Tibial artery (tissue), 4 donors: ENCODE results near the gene TTLL11.

Source experiments
- DNase-seq, 2 donors: peaks; one replicate each; pipeline ENCODE4 v3.0.0-alpha.2; 2019
- H3K27ac ChIP-seq, 2 donors: fragments of 200-600 bp; sonication (generic) in 1 of 2; 1 replicate in 1 of 2; 2 replicates in 1 of 2; pipeline ENCODE4 v1.5.1; 2018 to 2019; ENCODE audit warnings: mild to moderate bottlenecking in 1 of 2
- H3K27me3 ChIP-seq, 2 donors: fragments of 200-600 bp; sonication (generic) in 1 of 2; one replicate each; pipeline versions ENCODE4 v1.5.1 to v1.6.0; 2016 to 2019
- H3K36me3 ChIP-seq, 3 donors: fragments of 200-600 bp; sonication (generic) in 2 of 3; one replicate each; pipeline ENCODE4 v1.5.1; 2016 to 2019; ENCODE audit warnings: mild to moderate bottlenecking in 2 of 3
- H3K4me1 ChIP-seq, 4 donors: fragments of 200-600 bp; sonication (generic) in 2 of 4; 1 replicate in 3 of 4; 2 replicates in 1 of 4; pipeline ENCODE4 v1.5.1; 2016 to 2019
- H3K4me3 ChIP-seq, 2 donors: fragments of 200-600 bp; sonication (generic) in 1 of 2; 1 replicate in 1 of 2; 2 replicates in 1 of 2; pipeline ENCODE4 v1.5.1; 2018 to 2019; ENCODE audit warnings: mild to moderate bottlenecking in 2 of 2
- H3K9me3 ChIP-seq, 3 donors: fragments of 200-600 bp; sonication (generic) in 1 of 3; one replicate each; pipeline ENCODE4 v1.5.1; 2016 to 2019
- CTCF ChIP-seq, 2 experiments: fragments of 200-600 bp in 1 of 2; fragments of 450-650 bp in 1 of 2; IDR thresholded peaks; one replicate each; pipeline ENCODE4 v1.5.1; 2017 to 2019; ENCODE audit warnings: antibody characterized with exemption in 2 of 2, mild to moderate bottlenecking in 1 of 2, moderate library complexity in 1 of 2
- intact Hi-C: fragments of 100-400 bp; cut with DNase I; formaldehyde crosslinking; loops from one replicate; pipeline ENCODE4 v1.15.0; 2023; ENCODE audit warnings: low total_unique reads

The TTLL11 gene

DNA sequence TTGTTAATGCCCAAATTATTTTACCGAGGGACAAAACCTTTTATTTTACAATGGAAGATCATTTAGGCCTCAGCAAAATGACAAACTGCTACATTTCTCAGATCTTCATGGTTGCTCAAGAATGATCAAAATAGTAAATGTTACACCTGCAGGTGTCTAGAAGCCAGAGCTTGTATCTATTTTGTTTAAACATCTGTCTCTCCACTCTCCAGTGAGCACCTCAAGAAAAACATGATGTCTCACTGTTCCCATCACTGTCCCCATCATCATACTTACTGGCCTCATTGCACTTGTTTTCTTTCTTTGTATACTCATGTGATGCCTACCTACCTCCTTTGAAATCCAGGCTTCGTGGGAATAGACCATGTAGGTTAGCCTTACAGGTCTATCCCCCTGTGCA is 149.6 kb downstream of the TTLL11 start:
- Histone ChIP-seq H3K27ac (no peak overlapping the region), H3K36me3 (no peaks in the 10 kb centered on the region), H3K4me1 (peaks cover 0 to 22% (median 0%) of the 10 kb centered on the region in 4 donors), H3K9me3 (no peaks in the 10 kb centered on the region), H3K4me3 (no peak overlapping the region), H3K27me3 (no peaks in the 10 kb centered on the region)
- TF ChIP-seq CTCF (IDR thresholded peaks at IDR 0.05): no peak
- intact Hi-C loops: no loop called here
- DNase-seq: no peak

- intact Hi-C loops: no loop called here
- Histone ChIP-seq H3K4me1 (peaks cover 0 to 22% (median 0%) of the 10 kb centered on the region in 4 donors), H3K4me3 (no peak overlapping the region), H3K9me3 (no peaks in the 10 kb centered on the region), H3K27ac (no peak overlapping the region), H3K36me3 (no peaks in the 10 kb centered on the region), H3K27me3 (no peaks in the 10 kb centered on the region)
- TF ChIP-seq CTCF (IDR thresholded peaks at IDR 0.05): no peak
- DNase-seq: no peak
Observed at GRCh38 chr9:121942866-121943382, 150.2 kb downstream of the TTLL11 start.

GRCh38 chr9:121942313-121942712 is 150.8 kb downstream of the TTLL11 start:
- Histone ChIP-seq H3K4me1 (peaks cover 0 to 22% (median 0%) of the 10 kb centered on the region in 4 donors), H3K36me3 (no peaks in the 10 kb centered on the region), H3K27ac (no peak overlapping the region), H3K9me3 (no peaks in the 10 kb centered on the region), H3K27me3 (no peaks in the 10 kb centered on the region), H3K4me3 (no peak overlapping the region)
- DNase-seq: no peak
- no peak for TF ChIP-seq CTCF (IDR thresholded peaks at IDR 0.05)
- intact Hi-C loops: no loop called here

DNA sequence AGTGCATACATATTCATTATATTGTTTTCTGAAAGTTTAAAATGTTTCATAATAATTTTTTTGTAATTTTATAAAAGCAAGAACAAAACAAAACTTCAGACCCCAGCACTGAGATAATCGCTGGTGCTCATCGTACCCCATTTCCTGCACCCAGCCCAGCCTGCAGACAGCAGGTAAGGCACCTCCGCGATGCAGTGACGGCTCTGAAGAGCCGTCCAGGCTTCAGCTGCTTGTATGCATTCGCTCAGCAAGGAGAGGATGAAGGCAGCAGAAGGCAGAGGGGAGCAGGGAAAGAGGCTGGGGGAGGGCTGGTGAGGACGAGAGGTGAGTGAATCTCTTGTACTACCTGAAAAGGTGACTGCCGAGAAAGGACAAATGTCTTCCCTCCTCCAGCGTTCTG is 153.5 kb downstream of the TTLL11 start:
- Histone ChIP-seq H3K4me1 (peaks cover 0 to 6% (median 0%) of the 10 kb centered on the region in 4 donors), H3K27ac (no peak overlapping the region), H3K9me3 (no peaks in the 10 kb centered on the region), H3K4me3 (no peak overlapping the region), H3K27me3 (no peaks in the 10 kb centered on the region), H3K36me3 (peaks cover 0 to 7% (median 0%) of the 10 kb centered on the region in 3 donors)
- TF ChIP-seq CTCF (IDR thresholded peaks at IDR 0.05): no peak
- intact Hi-C loops: no loop called here
- no peak for DNase-seq

GRCh38 chr9:121938621-121939020 is 154.5 kb downstream of the TTLL11 start:
- intact Hi-C loops: no loop called here
- Histone ChIP-seq H3K4me3 (no peak overlapping the region), H3K9me3 (no peaks in the 10 kb centered on the region), H3K27me3 (no peaks in the 10 kb centered on the region), H3K36me3 (peaks cover 0 to 7% (median 0%) of the 10 kb centered on the region in 3 donors), H3K4me1 (no peaks in the 10 kb centered on the region), H3K27ac (no peak overlapping the region)
- no peak for DNase-seq
- TF ChIP-seq CTCF (IDR thresholded peaks at IDR 0.05): no peak

GRCh38 chr9:121937240-121937639 is 155.9 kb downstream of the TTLL11 start:
- H3K4me1 ChIP-seq: no peaks in the 10 kb centered on the region
- intact Hi-C loops: no loop called here
- no peak overlapping the region for H3K27ac ChIP-seq
- no peaks in the 10 kb centered on the region for H3K27me3 ChIP-seq
- no peak for DNase-seq
- no peak for TF ChIP-seq CTCF (IDR thresholded peaks at IDR 0.05)
- no peaks in the 10 kb centered on the region for H3K9me3 ChIP-seq
- no peak overlapping the region for H3K4me3 ChIP-seq
- H3K36me3 ChIP-seq: peaks cover 0 to 7% (median 0%) of the 10 kb centered on the region in 3 donors
